Neural cell (in vitro differentiated cells): Measurements from ENCODE around the gene TRAT1. TPM values are rescaled to one million over a fixed set of nuclear protein-coding genes. Genes with fewer than 3 reads are reported as not detected.

Source experiments
- H2AFZ ChIP-seq: fragments of 200-600, 300-800 bp; sonication (generic), shearing (Covaris generic); 2 replicates; pipeline ENCODE4 v1.6.0; 2014; ENCODE audit warnings: low read depth, mild to moderate bottlenecking, antibody characterized with exemption, low read length, moderate library complexity
- H3F3A ChIP-seq: fragments of 200-600 bp; shearing (Covaris generic); 2 replicates; pipeline ENCODE4 v1.6.1; 2016; ENCODE audit warnings: mild to moderate bottlenecking, moderate library complexity, mixed read lengths, antibody characterized with exemption, low read length; ENCODE audit not compliant: insufficient read depth, poor library complexity, severe bottlenecking
- H3K27ac ChIP-seq: fragments of 200-600, 300-800 bp; sonication (generic), shearing (Covaris generic); 2 replicates; pipeline ENCODE4 v1.5.1; 2014; ENCODE audit warnings: mild to moderate bottlenecking, low read length, moderate library complexity
- H3K27me3 ChIP-seq: fragments of 300-800, 200-600 bp; sonication (generic), shearing (Covaris generic); 2 replicates; pipeline ENCODE4 v1.6.0; 2014; ENCODE audit warnings: mild to moderate bottlenecking, low read depth, low read length, moderate library complexity; ENCODE audit not compliant: insufficient read depth
- H3K36me3 ChIP-seq: fragments of 300-800, 200-600 bp; sonication (generic), shearing (Covaris generic); 2 replicates; pipeline ENCODE4 v1.5.1; 2014; ENCODE audit warnings: mild to moderate bottlenecking, antibody characterized with exemption, low read length, moderate library complexity; ENCODE audit not compliant: insufficient read depth
- H3K4me2 ChIP-seq: fragments of 300-800, 200-600 bp; sonication (generic), shearing (Covaris generic); 2 replicates; pipeline ENCODE4 v1.6.0; 2014; ENCODE audit warnings: mild to moderate bottlenecking, low read length
- H3K4me3 ChIP-seq: fragments of 300-800, 200-600 bp; sonication (generic), shearing (Covaris generic); 2 replicates; pipeline ENCODE4 v1.5.1; 2014; ENCODE audit warnings: mild to moderate bottlenecking, low read length, moderate library complexity
- H3K79me2 ChIP-seq: fragments of 200-600 bp; shearing (Covaris generic); replicated peaks from 2 replicates; pipeline ENCODE4 v1.6.0; 2014; ENCODE audit warnings: mild to moderate bottlenecking, low read length, moderate library complexity; ENCODE audit not compliant: insufficient read depth
- H3K9ac ChIP-seq: fragments of 300-800, 200-600 bp; sonication (generic), shearing (Covaris generic); 2 replicates; pipeline ENCODE4 v1.6.1; 2016; ENCODE audit warnings: mild to moderate bottlenecking, low read length, mixed read lengths
- H3K9me2 ChIP-seq: fragments of 200-600 bp; shearing (Covaris generic); 2 replicates; pipeline ENCODE4 v1.6.1; 2016; ENCODE audit warnings: mild to moderate bottlenecking, low read length, mixed read lengths; ENCODE audit not compliant: insufficient read depth
- H3K9me3 ChIP-seq: fragments of 200-600, 300-800 bp; sonication (generic), shearing (Covaris generic); 2 replicates; pipeline ENCODE4 v1.6.1; 2016; ENCODE audit warnings: mild to moderate bottlenecking, mixed run types, low read length, moderate library complexity, mixed read lengths
- H4K20me1 ChIP-seq: fragments of 200-600 bp; shearing (Covaris generic); 2 replicates; pipeline ENCODE4 v1.6.1; 2016; ENCODE audit warnings: mild to moderate bottlenecking, mixed run types; ENCODE audit not compliant: insufficient read depth
- CTCF ChIP-seq: fragments of 450-650 bp; IDR thresholded peaks from 2 replicates; pipeline ENCODE4 v1.5.1; 2014; ENCODE audit warnings: antibody characterized with exemption, mild to moderate bottlenecking, moderate library complexity; ENCODE audit not compliant: poor library complexity, severe bottlenecking
- EP300 ChIP-seq: fragments of 450-650 bp; conservative IDR thresholded peaks from 2 replicates; pipeline ENCODE4 v1.6.1; 2014; ENCODE audit warnings: antibody characterized with exemption, mild to moderate bottlenecking, moderate library complexity; ENCODE audit not compliant: poor library complexity, severe bottlenecking
- EZH2 ChIP-seq: fragments of 200-600, 300-800 bp; shearing (Covaris generic), sonication (generic); IDR thresholded peaks from 2 replicates; pipeline ENCODE4 v1.6.1; 2014; ENCODE audit warnings: antibody characterized with exemption, low read length, borderline replicate concordance, mild to moderate bottlenecking; ENCODE audit not compliant: insufficient read depth, poor library complexity, severe bottlenecking
- MXI1 ChIP-seq: fragments of 450-650 bp; conservative IDR thresholded peaks from 2 replicates; pipeline ENCODE4 v1.6.1; 2014; ENCODE audit warnings: antibody characterized with exemption, mild to moderate bottlenecking; ENCODE audit not compliant: poor library complexity, severe bottlenecking
- POLR2AphosphoS5 ChIP-seq: IDR thresholded peaks from 2 replicates; pipeline ENCODE4 v1.6.1; 2012
- RAD21 ChIP-seq: fragments of 450-650 bp; conservative IDR thresholded peaks from 2 replicates; pipeline ENCODE4 v1.6.1; 2014; ENCODE audit warnings: antibody characterized with exemption, mild to moderate bottlenecking, moderate library complexity
- REST ChIP-seq: IDR thresholded peaks from 2 replicates; pipeline ENCODE4 v1.6.1; 2012; ENCODE audit warnings: borderline replicate concordance
- SMC3 ChIP-seq: fragments of 450-650 bp; conservative IDR thresholded peaks from 2 replicates; pipeline ENCODE4 v1.6.1; 2014; ENCODE audit warnings: antibody characterized with exemption, mild to moderate bottlenecking, moderate library complexity; ENCODE audit not compliant: poor library complexity
- TAF1 ChIP-seq: IDR thresholded peaks from 2 replicates; pipeline ENCODE4 v1.6.1; 2012; ENCODE audit warnings: low read depth
- polyA plus RNA-seq: library from polyadenylated mRNA; depleted of rRNA; stranded (reverse); fragments of >200 nt; gene quantifications from 2 replicates; pipeline ENCODE4 v1.2.3, GENCODE V29; 2014

Gene TRAT1
- polyA plus RNA-seq, 1 donor from 2014 or later, result not detected

GRCh38 chr3:108862865-108863798 lies 40.5 kb downstream of the TRAT1 start:
- H3K4me2 ChIP-seq, result no peak overlapping the region
- H3K4me3 ChIP-seq, result no peak overlapping the region
- H3K9me3 ChIP-seq, result no peaks in the 10 kb centered on the region
- no peaks in the 10 kb centered on the region for H3K36me3 ChIP-seq
- H3K27ac ChIP-seq, result no peak overlapping the region
- TF ChIP-seq EP300 (no peak), SMC3 (no peak), POLR2AphosphoS5 (no peak), RAD21 (no peak), CTCF (no peak)
- H4K20me1 ChIP-seq, result no peaks in the 10 kb centered on the region
- H3K27me3 ChIP-seq, result no peaks in the 10 kb centered on the region
- H3K79me2 ChIP-seq, result no peaks in the 10 kb centered on the region
- no peak overlapping the region for H3K9ac ChIP-seq
- no peaks in the 10 kb centered on the region for H3F3A ChIP-seq
- no peaks in the 10 kb centered on the region for H3K9me2 ChIP-seq
- no peak overlapping the region for H2AFZ ChIP-seq

- Histone ChIP-seq H3K27me3 (no peaks in the 10 kb centered on the region), H3K36me3 (no peaks in the 10 kb centered on the region), H3K9me3 (no peaks in the 10 kb centered on the region), H3K27ac (no peak overlapping the region), H4K20me1 (no peaks in the 10 kb centered on the region), H2AFZ (no peak overlapping the region), H3K9ac (no peak overlapping the region), H3K79me2 (no peaks in the 10 kb centered on the region), H3K9me2 (no peaks in the 10 kb centered on the region), H3F3A (no peaks in the 10 kb centered on the region), H3K4me2 (no peak overlapping the region), H3K4me3 (no peak overlapping the region)
- TF ChIP-seq EP300 (no peak), REST (no peak), MXI1 (no peak), EZH2 (no peak), CTCF (no peak), TAF1 (no peak)
Observed at GRCh38 chr3:108863799-108864135, 41.2 kb downstream of the TRAT1 start.
